Measurements from ENCODE around the gene ADGRD2. TPM values are rescaled to one million over a fixed set of nuclear protein-coding genes. Genes with fewer than 3 reads are reported as not detected.

ADGRD2 gene
- not detected for total RNA-seq

- no peaks in the 10 kb centered on the region for H3K36me3 ChIP-seq
- peaks cover 33% of the 10 kb centered on the region for H3K27me3 ChIP-seq
- no peaks in the 10 kb centered on the region for H3K4me1 ChIP-seq
- no peak within 1 kb of the TSS for H3K9ac ChIP-seq (ENCODE audit: low read depth in 2 of 2, low read length in 2 of 2)
- intact Hi-C loops (cut with DNase I), result no loop called here
- TF ChIP-seq CTCF (IDR thresholded peaks at IDR 0.05), result no peak
- H3K9me3 ChIP-seq, result no peaks in the 10 kb centered on the region
- no peak within 1 kb of the TSS for H3K4me3 ChIP-seq
- H3K27ac ChIP-seq, result no peak within 1 kb of the TSS
- DNase-seq, result no peak
Measured at GRCh38 chr9:124450241-124450924, at the start of gene ADGRD2. TSS of gene ADGRD2 (plus strand) at chr9:124450451. CDS start at chr9:124451667, 1,216 bp downstream.

- Histone ChIP-seq H3K4me3 (no peak overlapping the region), H3K9ac (ENCODE audit: low read depth in 2 of 2, low read length in 2 of 2) (no peak overlapping the region), H3K27ac (no peak overlapping the region), H3K36me3 (peaks cover 15% of the 10 kb centered on the region), H3K27me3 (no peaks in the 10 kb centered on the region), H3K9me3 (no peaks in the 10 kb centered on the region), H3K4me1 (no peaks in the 10 kb centered on the region)
- DNase-seq, result no peak
- intact Hi-C loops (cut with DNase I), result no loop called here
- TF ChIP-seq CTCF (IDR thresholded peaks at IDR 0.05), result no peak
Measured at GRCh38 chr9:124403246-124403645, 47.0 kb upstream of the ADGRD2 start.

- Histone ChIP-seq H3K36me3 (peaks cover 12% of the 10 kb centered on the region), H3K4me1 (no peaks in the 10 kb centered on the region), H3K4me3 (no peak overlapping the region), H3K27me3 (no peaks in the 10 kb centered on the region), H3K9ac (ENCODE audit: low read depth in 2 of 2, low read length in 2 of 2) (no peak overlapping the region), H3K27ac (no peak overlapping the region), H3K9me3 (no peaks in the 10 kb centered on the region)
- TF ChIP-seq CTCF (IDR thresholded peaks at IDR 0.05), result no peak
- no peak for DNase-seq
- intact Hi-C loops (cut with DNase I), result no loop called here
Measured at GRCh38 chr9:124409410-124409809, 40.8 kb upstream of the ADGRD2 start.

GRCh38 chr9:124410321-124410913, 39.8 kb upstream of the ADGRD2 start:
- no peak for DNase-seq
- TF ChIP-seq CTCF (IDR thresholded peaks at IDR 0.05), result no peak
- Histone ChIP-seq H3K4me3 (no peak overlapping the region), H3K27me3 (no peaks in the 10 kb centered on the region), H3K4me1 (no peaks in the 10 kb centered on the region), H3K27ac (no peak overlapping the region), H3K36me3 (peaks cover 4% of the 10 kb centered on the region), H3K9me3 (no peaks in the 10 kb centered on the region), H3K9ac (ENCODE audit: low read depth in 2 of 2, low read length in 2 of 2) (no peak overlapping the region)
- intact Hi-C loops (cut with DNase I), result no loop called here

GRCh38 chr9:124411514-124412227, 38.6 kb upstream of the ADGRD2 start:
- no peaks in the 10 kb centered on the region for H3K27me3 ChIP-seq
- no peak for DNase-seq
- intact Hi-C loops (cut with DNase I), result no loop called here
- no peaks in the 10 kb centered on the region for H3K9me3 ChIP-seq
- no peaks in the 10 kb centered on the region for H3K4me1 ChIP-seq
- H3K4me3 ChIP-seq, result no peak overlapping the region
- no peak overlapping the region for H3K27ac ChIP-seq
- H3K36me3 ChIP-seq, result peaks cover 4% of the 10 kb centered on the region
- TF ChIP-seq CTCF (IDR thresholded peaks at IDR 0.05), result no peak
- H3K9ac ChIP-seq (ENCODE audit: low read depth in 2 of 2, low read length in 2 of 2), result no peak overlapping the region

Measured in colonic mucosa (tissue), 4 donors.